ENCODE measurements around the gene INTS6L.

Gene INTS6L

GRCh38 chrX:135629342-135629741, 108.9 kb downstream of the INTS6L start:
- DNase-seq: no peak
